SJSA1 (cell line): ENCODE measurements around the gene CIZ1. TPM values are rescaled to one million over a fixed set of nuclear protein-coding genes. Genes with fewer than 3 reads are reported as not detected.

Source experiments
- DNase-seq, 2 experiments: peaks; one replicate each; pipeline ENCODE4 v3.0.0-alpha.2; 2015 to 2020; ENCODE audit warnings: low spot score in 2 of 2, low read depth in 1 of 2
- H3K27ac ChIP-seq: fragments of 250-450 bp; sonication (Bioruptor Pico); 2 replicates; pipeline ENCODE4 v1.5.1; 2020; ENCODE audit warnings: mild to moderate bottlenecking, moderate library complexity
- H3K27me3 ChIP-seq: fragments of 250-450 bp; sonication (Bioruptor Pico); replicated peaks from 2 replicates; pipeline ENCODE4 v1.5.1; 2020; ENCODE audit warnings: mild to moderate bottlenecking, moderate library complexity
- H3K36me3 ChIP-seq: fragments of 250-450 bp; sonication (Bioruptor Pico); 2 replicates; pipeline ENCODE4 v1.5.1; 2020; ENCODE audit warnings: mild to moderate bottlenecking
- H3K4me1 ChIP-seq: fragments of 250-450 bp; sonication (Bioruptor Pico); replicated peaks from 2 replicates; pipeline ENCODE4 v1.6.1; 2021; ENCODE audit warnings: mild to moderate bottlenecking
- H3K4me3 ChIP-seq: fragments of 250-450 bp; sonication (Bioruptor Pico); 2 replicates; pipeline ENCODE4 v1.5.1; 2020; ENCODE audit warnings: mild to moderate bottlenecking
- H3K9me3 ChIP-seq: fragments of 250-450 bp; sonication (Bioruptor Pico); replicated peaks from 2 replicates; pipeline ENCODE4 v1.5.1; 2020; ENCODE audit warnings: mild to moderate bottlenecking
- total RNA-seq: library from RNA; depleted of rRNA; stranded (reverse); fragments of >200 nt; shearing (Covaris generic); gene quantifications from 2 replicates; pipeline ENCODE4 v1.2.3, GENCODE V29; 2014

CIZ1 gene
- total RNA-seq, 1 experiment from 2014 or later, result 38.8 TPM

- no peaks in the 10 kb centered on the region for H3K27me3 ChIP-seq
- peaks cover 11% of the 10 kb centered on the region for H3K4me1 ChIP-seq
- peak overlapping the region; percentile 71 for H3K4me3 ChIP-seq
- DNase-seq, result no peak
- 0 out of 2 replicates have a peak, but pooled peaks cover 4% of the 10 kb centered on the region for H3K9me3 ChIP-seq
- H3K27ac ChIP-seq, result no peak overlapping the region
- peaks cover 20% of the 10 kb centered on the region for H3K36me3 ChIP-seq
Observed at GRCh38 chr9:128159522-128159783, 31.9 kb downstream of the CIZ1 start.

DNA sequence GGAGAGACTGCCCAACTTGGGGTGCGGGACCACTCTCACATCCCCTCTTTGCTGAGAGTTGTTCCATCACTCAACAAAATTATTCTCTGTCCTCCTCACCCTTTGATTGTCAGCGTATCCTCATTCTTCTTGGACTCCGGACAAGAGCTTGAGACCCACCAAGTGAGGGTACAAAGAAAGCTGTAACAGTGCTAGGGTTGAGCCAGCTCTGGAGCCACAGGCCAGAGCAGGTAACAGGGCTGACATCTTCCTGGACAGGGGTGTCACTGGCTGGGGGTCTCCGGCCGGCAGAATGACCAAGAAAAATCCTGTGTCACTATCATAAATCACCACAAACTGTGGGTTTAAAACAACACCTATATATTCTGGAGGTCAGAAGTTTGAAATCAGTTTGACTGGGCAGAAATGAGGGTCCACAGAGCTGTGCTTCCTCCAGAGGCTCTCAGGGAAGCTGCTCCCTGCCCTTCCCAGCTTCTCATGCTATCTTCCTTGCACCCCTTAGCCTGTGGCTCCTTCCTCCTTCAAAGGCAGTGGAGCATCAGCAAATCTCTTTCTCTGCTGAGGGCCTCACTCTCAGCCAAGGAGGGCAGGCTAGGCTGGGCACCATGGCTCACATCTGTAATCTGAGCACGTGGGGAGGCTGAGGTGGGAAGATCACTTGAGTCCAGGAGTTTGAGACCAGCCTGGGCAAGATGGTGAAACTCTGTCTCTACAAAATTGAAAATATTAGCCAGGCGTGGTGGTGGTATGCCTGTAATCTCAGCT is 35.5 kb downstream of the CIZ1 start:
- no peak for DNase-seq
- Histone ChIP-seq H3K27ac (no peak overlapping the region), H3K9me3 (0 out of 2 replicates have a peak, but pooled peaks cover 4% of the 10 kb centered on the region), H3K27me3 (no peaks in the 10 kb centered on the region), H3K4me3 (no peak overlapping the region), H3K36me3 (no peaks in the 10 kb centered on the region), H3K4me1 (peaks cover 7% of the 10 kb centered on the region)

- no peaks in the 10 kb centered on the region for H3K27me3 ChIP-seq
- no peaks in the 10 kb centered on the region for H3K9me3 ChIP-seq
- H3K27ac ChIP-seq, result no peak overlapping the region
- peaks cover 3% of the 10 kb centered on the region for H3K4me1 ChIP-seq
- DNase-seq, result no peak
- no peaks in the 10 kb centered on the region for H3K36me3 ChIP-seq
- H3K4me3 ChIP-seq, result no peak overlapping the region
Observed at GRCh38 chr9:128153947-128154695, 37.3 kb downstream of the CIZ1 start.

DNA sequence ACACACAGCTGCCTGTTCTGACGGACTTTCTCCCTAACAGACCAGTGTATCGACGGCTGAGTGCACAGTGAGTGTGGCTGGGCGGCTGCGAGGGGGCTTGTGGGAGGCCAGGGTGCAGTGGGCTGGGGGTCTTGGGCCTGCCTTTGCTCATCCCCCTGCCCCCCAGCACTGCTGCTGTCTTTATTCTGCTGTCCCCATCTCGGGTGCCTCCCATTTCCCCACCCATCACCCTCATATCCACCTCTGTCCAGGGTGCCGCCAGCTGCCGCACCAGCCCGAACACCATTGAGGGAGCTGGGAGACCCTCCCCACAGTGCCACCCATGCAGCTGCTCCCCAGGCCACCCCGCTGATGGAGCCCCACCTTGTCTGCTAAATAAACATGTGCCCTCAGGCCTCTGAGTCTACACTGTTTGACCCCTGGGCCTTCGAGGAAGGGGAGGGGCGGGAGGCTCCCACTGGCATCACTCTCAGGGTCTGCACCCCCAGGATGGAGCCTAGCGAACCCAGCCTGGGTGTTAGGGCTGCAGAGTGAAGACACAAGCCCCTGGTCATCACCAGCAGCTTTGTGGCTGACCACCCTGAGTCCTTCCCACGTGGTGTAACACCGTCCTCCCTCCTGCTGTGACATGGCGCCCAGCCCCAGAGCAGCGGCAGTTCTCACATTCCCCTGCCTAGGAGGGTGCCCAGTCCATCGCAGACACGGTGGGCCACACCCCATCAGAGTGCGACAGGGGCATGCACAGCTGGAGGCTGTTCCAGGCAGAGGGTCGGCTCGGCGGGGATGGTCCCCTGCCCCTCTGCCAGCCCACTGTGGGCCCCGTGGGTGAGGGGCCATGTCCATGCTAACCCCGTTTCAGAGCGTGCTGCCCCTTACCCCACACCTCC is 38.1 kb downstream of the CIZ1 start:
- Histone ChIP-seq H3K4me1 (peaks cover 7% of the 10 kb centered on the region), H3K9me3 (no peaks in the 10 kb centered on the region), H3K4me3 (no peak overlapping the region), H3K27ac (no peak overlapping the region), H3K27me3 (no peaks in the 10 kb centered on the region), H3K36me3 (no peaks in the 10 kb centered on the region)
- no peak for DNase-seq

DNA sequence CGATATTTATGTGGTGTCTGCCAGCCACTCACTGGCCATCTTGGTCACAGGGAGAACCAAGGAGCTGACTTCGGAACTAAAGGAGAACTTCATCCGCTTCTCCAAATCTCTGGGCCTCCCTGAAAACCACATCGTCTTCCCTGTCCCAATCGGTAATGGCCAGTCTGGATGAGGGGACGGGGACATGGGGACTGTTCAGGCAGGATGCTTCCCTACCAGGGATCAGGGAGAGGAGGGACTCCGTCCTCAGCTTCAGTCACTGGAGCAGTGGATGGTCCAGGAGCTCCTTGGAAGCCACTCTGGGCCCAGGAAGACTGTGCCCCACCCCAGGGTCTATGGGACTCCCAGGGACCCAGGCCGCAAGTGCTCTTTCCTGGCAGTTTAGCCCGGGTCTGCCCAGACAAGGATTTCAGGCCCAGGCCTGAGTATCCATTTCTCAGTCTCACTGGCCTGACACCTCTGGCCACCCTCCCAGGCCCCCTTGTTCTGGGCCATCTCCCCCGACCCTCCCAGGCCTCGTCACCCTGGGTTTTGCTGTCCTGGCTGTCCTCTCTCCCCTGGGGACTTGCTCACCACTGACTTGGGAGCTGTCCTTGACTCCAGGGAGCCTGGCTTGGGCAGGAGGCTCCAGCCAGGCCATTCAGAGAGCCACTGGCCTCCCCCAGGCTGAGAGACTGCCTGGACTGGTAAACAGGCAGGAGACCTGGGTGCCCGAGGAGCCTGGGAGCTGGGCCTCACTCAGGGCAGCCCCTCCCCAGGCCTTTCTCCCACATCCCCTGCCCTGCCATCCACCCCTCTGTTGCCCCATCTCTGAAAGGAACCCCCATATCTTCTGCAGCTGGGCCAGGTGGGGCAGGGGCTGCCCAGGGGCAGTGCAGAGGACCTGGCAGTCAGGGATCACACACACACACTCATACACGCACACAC is 39.0 kb downstream of the CIZ1 start:
- DNase-seq, result no peak
- Histone ChIP-seq H3K36me3 (no peaks in the 10 kb centered on the region), H3K27me3 (no peaks in the 10 kb centered on the region), H3K27ac (no peak overlapping the region), H3K4me3 (no peak overlapping the region), H3K9me3 (no peaks in the 10 kb centered on the region), H3K4me1 (peaks cover 7% of the 10 kb centered on the region)

GRCh38 chr9:128151309-128152132 is 39.9 kb downstream of the CIZ1 start:
- Histone ChIP-seq H3K4me3 (no peak overlapping the region), H3K27ac (no peak overlapping the region), H3K27me3 (no peaks in the 10 kb centered on the region), H3K36me3 (no peaks in the 10 kb centered on the region), H3K9me3 (no peaks in the 10 kb centered on the region), H3K4me1 (peaks cover 7% of the 10 kb centered on the region)
- no peak for DNase-seq

DNA sequence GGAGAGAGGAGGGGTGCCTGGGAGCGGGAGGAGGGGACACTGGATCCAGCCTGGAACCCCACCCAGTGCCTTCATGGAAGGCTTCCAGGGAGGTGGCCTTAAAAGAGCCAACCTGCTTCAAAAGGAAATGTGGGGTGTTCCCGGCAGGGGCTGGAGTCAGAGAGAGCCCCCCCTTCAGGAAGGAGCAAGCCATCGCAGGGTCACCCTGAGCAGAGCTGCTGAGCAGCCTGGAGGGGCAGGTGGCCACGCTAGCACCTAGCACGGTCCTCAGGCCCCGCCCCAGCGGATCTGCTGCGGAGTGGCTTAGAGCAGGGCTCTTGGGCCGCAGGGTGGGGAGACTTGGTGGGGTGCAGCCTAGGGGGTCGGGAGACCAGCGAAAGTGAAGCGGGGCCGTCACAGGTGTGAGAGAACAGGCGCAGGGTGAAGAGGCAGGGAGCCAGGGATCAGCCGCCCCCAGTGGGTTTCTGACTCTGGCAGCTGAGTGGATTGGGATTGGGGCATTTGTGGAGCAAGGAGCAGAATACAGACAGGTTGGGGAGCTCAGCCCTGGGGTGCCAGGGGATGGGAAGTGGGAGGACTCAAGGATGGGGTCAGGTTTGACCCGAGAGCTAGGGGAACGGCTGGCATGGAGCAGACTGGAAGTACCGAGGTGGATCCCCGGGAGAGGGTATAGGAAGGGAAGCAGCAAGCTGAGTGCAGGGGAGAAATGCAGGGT is 40.6 kb downstream of the CIZ1 start:
- no peaks in the 10 kb centered on the region for H3K9me3 ChIP-seq
- H3K27ac ChIP-seq, result no peak overlapping the region
- H3K36me3 ChIP-seq, result no peaks in the 10 kb centered on the region

DNA sequence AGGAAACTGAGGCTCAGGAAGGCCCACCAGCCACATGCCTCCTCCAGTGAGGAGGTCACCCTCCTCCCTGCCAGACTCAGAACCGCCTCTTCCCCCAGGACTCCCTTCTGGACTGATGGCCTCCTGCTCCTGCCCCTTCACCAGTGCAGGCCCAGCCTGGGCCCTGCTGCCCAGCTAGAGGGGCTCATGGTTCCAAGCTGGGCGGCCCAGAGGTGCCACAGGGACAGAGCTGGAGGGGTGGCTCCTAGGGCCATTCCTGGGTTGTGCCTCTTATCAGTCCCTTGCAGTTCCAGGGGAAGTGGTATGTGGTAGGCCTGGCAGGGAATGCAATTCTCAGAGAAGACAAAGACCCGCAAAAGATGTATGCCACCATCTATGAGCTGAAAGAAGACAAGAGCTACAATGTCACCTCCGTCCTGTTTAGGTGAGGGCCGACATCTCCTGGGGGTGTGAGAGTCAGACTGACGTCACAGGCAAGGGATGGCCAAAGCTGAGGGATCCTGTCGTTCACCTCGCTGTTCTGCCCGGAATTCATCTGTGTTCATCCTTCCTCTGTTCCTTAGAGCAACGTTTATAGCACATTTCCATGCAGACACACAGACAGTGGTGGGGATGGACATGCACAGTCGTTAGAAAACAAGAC is 41.3 kb downstream of the CIZ1 start:
- Histone ChIP-seq H3K9me3 (no peaks in the 10 kb centered on the region), H3K27ac (no peak overlapping the region), H3K27me3 (no peaks in the 10 kb centered on the region), H3K36me3 (no peaks in the 10 kb centered on the region), H3K4me3 (no peak overlapping the region), H3K4me1 (peaks cover 7% of the 10 kb centered on the region)
- DNase-seq, result no peak

More for the DNA sequence above, 40.6 kb downstream of the CIZ1 start:
- peaks cover 7% of the 10 kb centered on the region for H3K4me1 ChIP-seq
- no peaks in the 10 kb centered on the region for H3K27me3 ChIP-seq
- H3K4me3 ChIP-seq, result no peak overlapping the region
- no peak for DNase-seq

GRCh38 chr9:128149001-128149701 is 42.2 kb downstream of the CIZ1 start, which contains the start of gene LCN2:
LCN2 (plus strand) TSS chr9:128149453; CDS start chr9:128149526, 73 bp downstream.
- Histone ChIP-seq H3K4me3 (no peak within 1 kb of the TSS), H3K36me3 (no peaks in the 10 kb centered on the region), H3K9me3 (no peaks in the 10 kb centered on the region), H3K27ac (no peak within 1 kb of the TSS), H3K27me3 (no peaks in the 10 kb centered on the region), H3K4me1 (peaks cover 7% of the 10 kb centered on the region)
- no peak for DNase-seq

- H3K9me3 ChIP-seq, result no peaks in the 10 kb centered on the region
- peaks cover 7% of the 10 kb centered on the region for H3K4me1 ChIP-seq
- no peaks in the 10 kb centered on the region for H3K36me3 ChIP-seq
- H3K27ac ChIP-seq, result no peak overlapping the region
- DNase-seq, result no peak
- no peaks in the 10 kb centered on the region for H3K27me3 ChIP-seq
- H3K4me3 ChIP-seq, result no peak overlapping the region
Observed at GRCh38 chr9:128148509-128149000, 42.8 kb downstream of the CIZ1 start.

- H3K4me1 ChIP-seq, result peaks cover 7% of the 10 kb centered on the region
- no peak overlapping the region for H3K27ac ChIP-seq
- H3K36me3 ChIP-seq, result no peaks in the 10 kb centered on the region
- no peak for DNase-seq
- H3K27me3 ChIP-seq, result no peaks in the 10 kb centered on the region
- H3K9me3 ChIP-seq, result no peaks in the 10 kb centered on the region
- no peak overlapping the region for H3K4me3 ChIP-seq
Observed at GRCh38 chr9:128146591-128147120, 44.7 kb downstream of the CIZ1 start.
